ENCODE measurements around the gene NKX1-1.
A peak's percentile ranks its signal among the peaks of the same experiment; 100 is the strongest.

Gene NKX1-1

GRCh38 chr4:1416051-1416947 is 10.1 kb upstream of the NKX1-1 start:
- no peak for DNase-seq

- no peak for DNase-seq
Measured at GRCh38 chr4:1415681-1415981, 9.4 kb upstream of the NKX1-1 start.

- no peak for DNase-seq
Measured at GRCh38 chr4:1414831-1415680, 8.8 kb upstream of the NKX1-1 start.

GRCh38 chr4:1413687-1414479 is 7.6 kb upstream of the NKX1-1 start:
- DNase-seq = no peak

GRCh38 chr4:1413204-1413663 is 7.0 kb upstream of the NKX1-1 start:
- no peak for DNase-seq

- DNase-seq = no peak
Measured at GRCh38 chr4:1412376-1413203, 6.3 kb upstream of the NKX1-1 start.

GRCh38 chr4:1411436-1412375 is 5.5 kb upstream of the NKX1-1 start:
- no peak for DNase-seq

GRCh38 chr4:1410491-1411325 is 4.5 kb upstream of the NKX1-1 start:
- DNase-seq = no peak

- no peak for DNase-seq
Measured at GRCh38 chr4:1409491-1410425, 3.5 kb upstream of the NKX1-1 start.

GRCh38 chr4:1409079-1409478 is 2.8 kb upstream of the NKX1-1 start:
- no peak for DNase-seq

- peak; percentile 21 for DNase-seq
Measured at GRCh38 chr4:1408418-1408817, 2.2 kb upstream of the NKX1-1 start.

- DNase-seq = peak; percentile 6
Measured at GRCh38 chr4:1407657-1408333, 1.6 kb upstream of the NKX1-1 start.

GRCh38 chr4:1406981-1407656 is 877 bp upstream of the NKX1-1 start:
- no peak for DNase-seq

GRCh38 chr4:1405636-1406393 is 427 bp downstream of the NKX1-1 start:
- no peak for DNase-seq

- no peak for DNase-seq
Measured at GRCh38 chr4:1405254-1405635, 997 bp downstream of the NKX1-1 start.

- no peak for DNase-seq
Measured at GRCh38 chr4:1404573-1405253, 1.5 kb downstream of the NKX1-1 start.
